ENCODE measurements around the gene MT2A. TPM values are rescaled to one million over a fixed set of nuclear protein-coding genes. Genes with fewer than 3 reads are reported as not detected.
A peak's percentile ranks its signal among the peaks of the same experiment; 100 is the strongest.

Gene MT2A
- total and polyA plus RNA-seq, 2 of the 13 experiments (the other 11 are each of a cell fraction or from before 2014, with no cell fraction given), result 135 to 371 TPM

DNA sequence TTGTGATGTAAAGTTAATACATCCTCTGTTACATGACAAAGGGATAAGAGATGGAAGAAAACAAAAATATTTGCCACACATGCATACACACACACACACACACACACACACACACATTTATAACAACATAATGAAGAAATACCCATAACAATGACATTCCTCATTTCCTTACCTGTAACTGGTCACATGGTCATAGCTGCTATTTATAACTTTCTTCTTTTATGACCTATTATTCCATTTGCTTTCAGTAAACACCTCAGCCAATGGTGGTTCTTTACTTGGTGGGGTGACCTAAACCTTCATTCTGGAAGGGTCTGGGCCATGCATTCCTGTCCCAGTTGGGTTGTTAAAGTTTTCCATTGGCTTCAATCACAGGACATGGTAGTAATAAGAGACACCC, 5.3 kb downstream of the MT2A start:
- in situ Hi-C loops (cut with HindIII; ENCODE audit: extremely low pct_ligation_motif_present, low pct_unique_long_range_greater_than_20kb), result no loop called here
- no peak overlapping the region for H3K4me3 ChIP-seq (replicated peaks in 1 of 3; ENCODE audit: insufficient read depth in 1 of 3, low read depth in 2 of 3, low read length in 3 of 3)
- H3K79me2 ChIP-seq (ENCODE audit: insufficient read depth, low read length), result no peaks in the 10 kb centered on the region
- H3K9me3 ChIP-seq (ENCODE audit: low read length), result no peaks in the 10 kb centered on the region
- no peak for DNase-seq (ENCODE audit: low spot score)
- no peak overlapping the region for H3K4me2 ChIP-seq (ENCODE audit: low read depth, low read length)
- FAIRE-seq, result no peak
- ChIA-PET POLR2A (interaction anchor here (1.5 kb wide), 1 partner anchor 12 kb away, joined by 6 read pairs; the partner anchor contains the start of gene MT1E), CTCF (ENCODE audit: low intra/inter-chr PET ratio, low total read pairs) (no interaction called here)
- no peak overlapping the region for H2AFZ ChIP-seq (ENCODE audit: low read length)
- H3K4me1 ChIP-seq (ENCODE audit: insufficient read depth, low read length), result peaks cover 35% of the 10 kb centered on the region
- no peak overlapping the region for H3K27ac ChIP-seq (ENCODE audit: extremely low read length, insufficient read depth, low read length)
- H4K20me1 ChIP-seq (ENCODE audit: insufficient read depth, low read length), result no peaks in the 10 kb centered on the region
- H3K9ac ChIP-seq (ENCODE audit: insufficient read depth, low read depth, low read length), result no peak overlapping the region
- BruUV-seq (replicated peaks), result no TSS peak
- ATAC-seq, result no peak
- H3K27me3 ChIP-seq (ENCODE audit: control insufficient read depth in 1 of 2, insufficient read depth in 2 of 2, low read length in 2 of 2), result peaks cover 9 to 22% of the 10 kb centered on the region in 2 experiments; a peak in 3 of 5 replicates
- H3K36me3 ChIP-seq (replicated peaks in 1 of 2; ENCODE audit: control insufficient read depth in 1 of 2, insufficient read depth in 2 of 2, low read length in 2 of 2), result no peaks in the 10 kb centered on the region
- TF ChIP-seq STAG1 (CRISPR knock-in tag; IDR thresholded peaks at IDR 0.05) (no peak), ZNF883 (CRISPR knock-in tag; IDR thresholded peaks at IDR 0.05; ENCODE audit: not compliant biosample characterization) (no peak), ZBTB20 (CRISPR knock-in tag; IDR thresholded peaks at IDR 0.05; ENCODE audit: borderline replicate concordance, low read depth) (no peak)
- TF ChIP-seq, protein P1, sequence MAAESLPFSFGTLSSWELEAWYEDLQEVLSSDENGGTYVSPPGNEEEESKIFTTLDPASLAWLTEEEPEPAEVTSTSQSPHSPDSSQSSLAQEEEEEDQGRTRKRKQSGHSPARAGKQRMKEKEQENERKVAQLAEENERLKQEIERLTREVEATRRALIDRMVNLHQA (CRISPR knock-in tag; IDR thresholded peaks at IDR 0.05), result no peak
- intact Hi-C loops (cut with micrococcal nuclease; ENCODE audit: unreplicated experiment), result no loop called here

DNA sequence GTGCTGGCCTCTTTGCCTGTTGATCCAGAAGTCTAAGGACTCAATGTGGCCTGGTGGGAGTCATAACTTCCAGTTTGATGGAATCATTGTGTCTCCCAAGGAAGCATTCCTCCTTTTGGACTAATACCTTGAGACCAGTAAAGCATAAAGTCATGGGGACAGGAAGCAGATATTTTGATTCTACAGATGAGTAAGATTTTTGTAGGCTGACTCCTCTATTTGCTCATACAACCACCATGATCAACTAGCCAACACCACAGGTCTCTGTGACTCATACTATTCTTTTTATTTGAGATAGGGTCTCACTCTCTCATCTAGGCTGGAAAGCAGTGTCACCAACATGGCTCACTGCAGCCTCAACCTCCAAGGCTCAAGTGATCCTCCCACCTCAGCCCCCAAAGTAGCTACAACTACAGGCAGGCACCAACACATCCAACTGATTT, 6.2 kb downstream of the MT2A start:
- Histone ChIP-seq H2AFZ (ENCODE audit: low read length) (no peak overlapping the region), H3K4me3 (replicated peaks in 1 of 3; ENCODE audit: insufficient read depth in 1 of 3, low read depth in 2 of 3, low read length in 3 of 3) (no peak overlapping the region), H3K9ac (ENCODE audit: insufficient read depth, low read depth, low read length) (no peak overlapping the region), H3K4me1 (ENCODE audit: insufficient read depth, low read length) (peaks cover 34% of the 10 kb centered on the region), H3K4me2 (ENCODE audit: low read depth, low read length) (no peak overlapping the region), H3K79me2 (ENCODE audit: insufficient read depth, low read length) (no peaks in the 10 kb centered on the region), H3K36me3 (replicated peaks in 1 of 2; ENCODE audit: control insufficient read depth in 1 of 2, insufficient read depth in 2 of 2, low read length in 2 of 2) (no peaks in the 10 kb centered on the region), H3K27me3 (ENCODE audit: control insufficient read depth in 1 of 2, insufficient read depth in 2 of 2, low read length in 2 of 2) (peaks cover 11 to 30% of the 10 kb centered on the region in 2 experiments; a peak in 4 of 5 replicates), H3K27ac (ENCODE audit: extremely low read length, insufficient read depth, low read length) (no peak overlapping the region), H4K20me1 (ENCODE audit: insufficient read depth, low read length) (no peaks in the 10 kb centered on the region), H3K9me3 (ENCODE audit: low read length) (no peaks in the 10 kb centered on the region)
- CTCF ChIA-PET (ENCODE audit: low intra/inter-chr PET ratio, low total read pairs), result no interaction called here
- in situ Hi-C loops (cut with HindIII; ENCODE audit: extremely low pct_ligation_motif_present, low pct_unique_long_range_greater_than_20kb) (no loop called here), intact Hi-C loops (cut with micrococcal nuclease; ENCODE audit: unreplicated experiment) (no loop called here)
- TF ChIP-seq FOSL2 (CRISPR knock-in tag; IDR thresholded peaks at IDR 0.05) (peak; percentile 28), ZBTB10 (CRISPR knock-in tag; IDR thresholded peaks at IDR 0.05; ENCODE audit: borderline replicate concordance) (no peak), HNRNPL (IDR thresholded peaks at IDR 0.05; ENCODE audit: low read depth, low read length) (no peak)
- POLR2A ChIA-PET, result interaction anchor here (1.5 kb wide), 1 partner anchor 11 kb away, joined by 6 read pairs; the partner anchor contains the start of gene MT1E
- FAIRE-seq (no peak), ATAC-seq (no peak), DNase-seq (ENCODE audit: low spot score) (peak; percentile 39)
- no TSS peak for BruUV-seq (replicated peaks)
